Fibroblast of upper back skin (primary cell): Measurements from ENCODE around the gene A4GALT.
A peak's percentile ranks its signal among the peaks of the same experiment; 100 is the strongest.
"Not testable (repeated sequence)": the region's sequence is repeated elsewhere in the genome, so short reads cannot be mapped to it uniquely, and the experiment has no call there.

Experiments used
- DNase-seq: peaks from one replicate; pipeline ENCODE4 v3.0.0-alpha.2; 2013

The A4GALT gene

GRCh38 chr22:42680648-42681047, 40.0 kb downstream of the A4GALT start:
- peak; percentile 96 for DNase-seq

GRCh38 chr22:42679691-42680090, 41.0 kb downstream of the A4GALT start:
- no peak for DNase-seq

GRCh38 chr22:42678894-42679293, 41.8 kb downstream of the A4GALT start:
- no peak for DNase-seq

GRCh38 chr22:42677936-42678335, 42.7 kb downstream of the A4GALT start:
- DNase-seq, result not testable (repeated sequence)

GRCh38 chr22:42676059-42676607, 44.5 kb downstream of the A4GALT start:
- peak; percentile 40 for DNase-seq

- DNase-seq, result peak; percentile 11
Measured at GRCh38 chr22:42673898-42674401, 46.7 kb downstream of the A4GALT start.

- not testable (repeated sequence) for DNase-seq
Measured at GRCh38 chr22:42673071-42673470, 47.6 kb downstream of the A4GALT start.

GRCh38 chr22:42670921-42671709, 49.6 kb downstream of the A4GALT start:
- DNase-seq, result no peak

- DNase-seq, result no peak
Measured at GRCh38 chr22:42670046-42670445, 50.6 kb downstream of the A4GALT start.

GRCh38 chr22:42666393-42666792, 54.3 kb downstream of the A4GALT start:
- DNase-seq, result not testable (repeated sequence)

- no peak for DNase-seq
Measured at GRCh38 chr22:42664976-42665831, 55.5 kb downstream of the A4GALT start.

- DNase-seq, result peak; percentile 70
Measured at GRCh38 chr22:42661985-42662831, 58.5 kb downstream of the A4GALT start.

- no peak for DNase-seq
Measured at GRCh38 chr22:42656578-42656977, 64.1 kb downstream of the A4GALT start.

- DNase-seq, result no peak
Measured at GRCh38 chr22:42655693-42656092, 65.0 kb downstream of the A4GALT start.

GRCh38 chr22:42654436-42655073, 66.1 kb downstream of the A4GALT start:
- DNase-seq, result no peak

- DNase-seq, result no peak
Measured at GRCh38 chr22:42653999-42654398, 66.7 kb downstream of the A4GALT start.

- DNase-seq, result peak; percentile 9
Measured at GRCh38 chr22:42651134-42651533, 69.5 kb downstream of the A4GALT start.

- DNase-seq, result peak; percentile 84
Measured at GRCh38 chr22:42649246-42650099, 71.2 kb downstream of the A4GALT start, which contains the start of gene CYB5R3. Gene CYB5R3 (minus strand): TSS chr22:42649392. CDS start chr22:42649315, 77 bp downstream.

GRCh38 chr22:42648368-42649245, 72.1 kb downstream of the A4GALT start:
- DNase-seq, result no peak

GRCh38 chr22:42648017-42648367, 72.7 kb downstream of the A4GALT start:
- no peak for DNase-seq
